ENCODE results near the gene G3BP2. TPM values are rescaled to one million over a fixed set of nuclear protein-coding genes. Genes with fewer than 3 reads are reported as not detected.

Gene G3BP2
- total and polyA plus RNA-seq, 9 of the 15 experiments (the other 6 are each of a cell fraction or from before 2014, with no cell fraction given) = 25.2 to 222 (median 130) TPM

DNA sequence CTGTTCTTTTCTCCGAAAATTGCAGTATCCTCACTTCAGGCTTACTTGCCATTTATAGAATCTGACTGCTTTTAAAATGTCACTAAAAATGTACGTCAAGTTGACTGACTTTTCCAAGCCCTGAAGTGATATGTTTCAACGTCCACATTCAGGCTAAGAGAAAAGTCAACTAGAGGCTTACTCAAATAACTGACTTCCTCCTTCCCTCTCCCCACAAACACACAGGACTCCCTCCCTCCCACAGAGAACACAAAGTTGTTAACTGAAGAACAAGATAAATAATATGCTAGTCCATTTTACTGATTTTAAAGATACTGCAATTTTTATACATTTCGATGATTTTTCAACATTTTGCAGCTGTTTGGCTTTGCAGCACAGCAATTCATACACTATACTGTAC, 29.1 kb downstream of the G3BP2 start:
- Histone ChIP-seq H3K4me3 (no peak overlapping the region), H4K20me1 (replicated peaks; ENCODE audit: control insufficient read depth, insufficient read depth, low read length) (no peaks in the 10 kb centered on the region), H3K36me3 (ENCODE audit: control insufficient read depth, insufficient read depth, low read length) (peaks cover 68% of the 10 kb centered on the region), H3K27me3 (ENCODE audit: control insufficient read depth in 2 of 2, insufficient read depth in 2 of 2, low read length in 2 of 2) (no peaks in the 10 kb centered on the region), H3K79me2 (ENCODE audit: control insufficient read depth, insufficient read depth, low read length) (no peaks in the 10 kb centered on the region), H3K9ac (ENCODE audit: insufficient read depth in 1 of 2, low read depth in 2 of 2, low read length in 2 of 2) (no peak overlapping the region), H3K4me2 (ENCODE audit: insufficient read depth, low read length) (no peak overlapping the region), H3K9me1 (ENCODE audit: control insufficient read depth, insufficient read depth, low read length) (no peaks in the 10 kb centered on the region), H3K9me3 (replicated peaks; ENCODE audit: control insufficient read depth, insufficient read depth, low read depth, low read length) (no peaks in the 10 kb centered on the region), H2AFZ (ENCODE audit: low read depth, low read length) (no peak overlapping the region), H3K4me1 (replicated peaks in 1 of 2; ENCODE audit: control insufficient read depth in 2 of 2, insufficient read depth in 2 of 2, low read length in 2 of 2) (no peaks in the 10 kb centered on the region), H3K27ac (ENCODE audit: extremely low read depth, low read depth, low read length) (no peak overlapping the region)
- CTCF ChIA-PET (ENCODE audit: low intra/inter-chr PET ratio) = no interaction called here
- BruUV-seq (replicated peaks) = no TSS peak
- no peak for TF ChIP-seq TSC22D4 (tag; IDR thresholded peaks at IDR 0.05)
- no peak for TF ChIP-seq PRMT5 (CRISPR knock-in tag; IDR thresholded peaks at IDR 0.05)
- no peak for TF ChIP-seq CHD4 (IDR thresholded peaks at IDR 0.05; ENCODE audit: insufficient read depth, insufficient replicate concordance, low read depth, low read length, poor library complexity, severe bottlenecking)
- TF ChIP-seq HEY1 (CRISPR knock-in tag; IDR thresholded peaks at IDR 0.05; ENCODE audit: borderline replicate concordance) = no peak
- 68% methylated on average over 4 of the region's 4 CpGs for WGBS (ENCODE audit: insufficient coverage, low coverage, missing lambda C conversion rate)
- ATAC-seq = no peak
- FAIRE-seq = no peak
- in situ Hi-C loops (cut with MboI) = no loop called here
- POLR2A ChIA-PET = interaction anchor here (0.8 to 1.5 kb wide), 2 partner anchors 10 to 81 kb away, joined by 3 to 6 read pairs; no protein-coding TSS in a partner anchor
- no peak for DNase-seq (ENCODE audit: extremely low read depth in 1 of 4, low spot score in 3 of 4)
- intact Hi-C loops (cut with micrococcal nuclease) = no loop called here

DNA sequence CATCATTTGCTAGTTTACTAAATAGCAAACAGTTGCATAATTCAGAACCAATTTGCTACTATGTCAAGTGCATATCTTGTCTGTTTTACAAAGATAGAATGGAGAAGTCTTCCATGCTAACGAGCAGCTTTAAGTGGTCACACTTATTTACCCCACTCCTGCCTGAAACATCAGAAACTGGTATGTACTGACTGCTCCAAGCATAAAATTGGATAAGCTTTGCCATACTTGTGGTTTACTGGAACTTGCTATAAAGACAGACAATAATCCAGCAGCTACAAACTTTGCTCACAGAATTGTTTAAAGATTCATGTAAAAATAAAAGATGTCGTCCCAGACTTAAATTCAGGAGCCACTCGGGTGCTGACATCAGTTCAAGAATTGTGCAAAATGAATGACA, 29.6 kb downstream of the G3BP2 start:
- Histone ChIP-seq H3K79me2 (ENCODE audit: control insufficient read depth, insufficient read depth, low read length) (no peaks in the 10 kb centered on the region), H3K36me3 (ENCODE audit: control insufficient read depth, insufficient read depth, low read length) (peaks cover 63% of the 10 kb centered on the region), H3K4me1 (replicated peaks in 1 of 2; ENCODE audit: control insufficient read depth in 2 of 2, insufficient read depth in 2 of 2, low read length in 2 of 2) (no peaks in the 10 kb centered on the region), H3K9me3 (replicated peaks; ENCODE audit: control insufficient read depth, insufficient read depth, low read depth, low read length) (no peaks in the 10 kb centered on the region), H3K27ac (ENCODE audit: extremely low read depth, low read depth, low read length) (no peak overlapping the region), H3K9ac (ENCODE audit: insufficient read depth in 1 of 2, low read depth in 2 of 2, low read length in 2 of 2) (no peak overlapping the region), H3K27me3 (ENCODE audit: control insufficient read depth in 2 of 2, insufficient read depth in 2 of 2, low read length in 2 of 2) (no peaks in the 10 kb centered on the region), H3K4me3 (no peak overlapping the region), H4K20me1 (replicated peaks; ENCODE audit: control insufficient read depth, insufficient read depth, low read length) (no peaks in the 10 kb centered on the region), H2AFZ (ENCODE audit: low read depth, low read length) (no peak overlapping the region), H3K9me1 (ENCODE audit: control insufficient read depth, insufficient read depth, low read length) (no peaks in the 10 kb centered on the region), H3K4me2 (ENCODE audit: insufficient read depth, low read length) (no peak overlapping the region)
- ChIA-PET CTCF (ENCODE audit: low intra/inter-chr PET ratio) (no interaction called here), POLR2A (interaction anchor here (0.8 to 1.5 kb wide), 2 partner anchors 10 to 82 kb away, joined by 3 to 6 read pairs; no protein-coding TSS in a partner anchor)
- BruUV-seq (replicated peaks) = TSS peak; percentile 26
- DNase-seq (ENCODE audit: extremely low read depth in 1 of 4, low spot score in 3 of 4) (no peak), FAIRE-seq (no peak), ATAC-seq (peak; percentile 10; the same call in 1 of the 3 replicates)
- 0 out of 2 replicates have a peak, but pooled peaks have one; percentile 37 for TF ChIP-seq POLR2AphosphoS2 (IDR thresholded peaks at IDR 0.05; ENCODE audit: low read length)
- TF ChIP-seq BCLAF1 (IDR thresholded peaks at IDR 0.05; ENCODE audit: borderline replicate concordance in 1 of 2, control insufficient read depth in 1 of 2, low read depth in 2 of 2, low read length in 1 of 2) = no peak
- in situ Hi-C loops (cut with MboI) (no loop called here), intact Hi-C loops (cut with micrococcal nuclease) (no loop called here)
- 81% methylated on average over 3 of the region's 3 CpGs for WGBS (ENCODE audit: insufficient coverage, low coverage, missing lambda C conversion rate)

Data from K562 (cell line).